ENCODE data around the gene KBTBD3.

DNA sequence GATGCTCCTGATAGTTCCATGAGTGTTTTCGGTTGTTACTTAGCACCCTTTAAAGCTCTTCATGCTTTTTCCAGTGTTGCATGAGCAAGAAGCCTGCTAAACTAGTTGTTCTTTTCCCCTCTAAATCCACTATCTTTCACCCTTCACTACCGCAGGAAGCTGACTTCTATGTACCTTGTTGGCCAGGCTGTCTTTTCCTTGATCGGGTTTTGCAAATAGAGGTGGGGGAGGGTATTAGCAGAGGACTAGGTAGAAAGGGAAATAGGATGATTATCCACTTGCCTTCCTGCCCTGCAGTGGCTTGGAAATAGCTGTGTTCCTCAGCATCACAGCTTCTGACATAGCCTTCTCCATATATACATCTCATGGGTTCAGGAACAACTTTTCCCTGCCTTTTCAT, 24.2 kb upstream of the KBTBD3 start:
- TF ChIP-seq EZH2phosphoT487 (IDR thresholded peaks at IDR 0.05; ENCODE audit: low read depth, severe bottlenecking, unreplicated experiment), result no peak
- TF ChIP-seq, protein P1, sequence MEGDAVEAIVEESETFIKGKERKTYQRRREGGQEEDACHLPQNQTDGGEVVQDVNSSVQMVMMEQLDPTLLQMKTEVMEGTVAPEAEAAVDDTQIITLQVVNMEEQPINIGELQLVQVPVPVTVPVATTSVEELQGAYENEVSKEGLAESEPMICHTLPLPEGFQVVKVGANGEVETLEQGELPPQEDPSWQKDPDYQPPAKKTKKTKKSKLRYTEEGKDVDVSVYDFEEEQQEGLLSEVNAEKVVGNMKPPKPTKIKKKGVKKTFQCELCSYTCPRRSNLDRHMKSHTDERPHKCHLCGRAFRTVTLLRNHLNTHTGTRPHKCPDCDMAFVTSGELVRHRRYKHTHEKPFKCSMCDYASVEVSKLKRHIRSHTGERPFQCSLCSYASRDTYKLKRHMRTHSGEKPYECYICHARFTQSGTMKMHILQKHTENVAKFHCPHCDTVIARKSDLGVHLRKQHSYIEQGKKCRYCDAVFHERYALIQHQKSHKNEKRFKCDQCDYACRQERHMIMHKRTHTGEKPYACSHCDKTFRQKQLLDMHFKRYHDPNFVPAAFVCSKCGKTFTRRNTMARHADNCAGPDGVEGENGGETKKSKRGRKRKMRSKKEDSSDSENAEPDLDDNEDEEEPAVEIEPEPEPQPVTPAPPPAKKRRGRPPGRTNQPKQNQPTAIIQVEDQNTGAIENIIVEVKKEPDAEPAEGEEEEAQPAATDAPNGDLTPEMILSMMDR (IDR thresholded peaks at IDR 0.05; ENCODE audit: poor library complexity), result no peak
